ENCODE data around the gene SLC25A41. TPM values are rescaled to one million over a fixed set of nuclear protein-coding genes. Genes with fewer than 3 reads are reported as not detected.

The SLC25A41 gene
- total and polyA plus RNA-seq, 9 of the 15 experiments (the other 6 are each of a cell fraction or from before 2014, with no cell fraction given): 0.08 to 4.2 (median 1.6) TPM

DNA sequence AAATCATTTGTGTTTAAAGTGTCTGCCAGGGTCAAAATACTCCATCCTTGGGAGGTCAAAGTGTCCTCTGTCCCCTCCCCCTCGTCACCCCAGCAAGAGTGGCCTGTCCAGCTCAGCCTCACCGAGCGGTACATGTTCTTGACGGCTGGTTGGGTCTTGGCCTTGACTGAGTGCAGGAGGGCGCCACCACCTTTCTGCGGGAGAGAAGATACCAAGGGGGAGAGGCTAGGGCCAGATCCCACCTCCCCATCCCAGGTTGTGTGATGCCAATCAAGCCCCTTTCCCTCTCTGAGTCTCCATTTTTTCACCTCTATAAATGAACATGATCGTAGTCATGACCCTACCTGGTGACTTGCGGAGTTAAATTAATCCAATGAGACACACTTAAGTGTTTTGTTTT lies 36.6 kb upstream of the SLC25A41 start:
- Histone ChIP-seq H3K36me3 (ENCODE audit: control insufficient read depth, insufficient read depth, low read length) (no peaks in the 10 kb centered on the region), H3K4me3 (no peak overlapping the region), H3K9me3 (replicated peaks; ENCODE audit: control insufficient read depth, insufficient read depth, low read depth, low read length) (no peaks in the 10 kb centered on the region), H3K27ac (ENCODE audit: extremely low read depth, low read depth, low read length) (no peak overlapping the region), H3K9me1 (ENCODE audit: control insufficient read depth, insufficient read depth, low read length) (no peaks in the 10 kb centered on the region), H3K9ac (ENCODE audit: insufficient read depth in 1 of 2, low read depth in 2 of 2, low read length in 2 of 2) (no peak overlapping the region), H3K27me3 (ENCODE audit: control insufficient read depth in 2 of 2, insufficient read depth in 2 of 2, low read length in 2 of 2) (peaks cover 8 to 17% of the 10 kb centered on the region in 2 experiments; a peak in 4 of 5 replicates), H4K20me1 (replicated peaks; ENCODE audit: control insufficient read depth, insufficient read depth, low read length) (no peaks in the 10 kb centered on the region), H3K4me1 (replicated peaks in 1 of 2; ENCODE audit: control insufficient read depth in 2 of 2, insufficient read depth in 2 of 2, low read length in 2 of 2) (peaks cover 0 to 19% of the 10 kb centered on the region in 2 experiments; a peak in 3 of 5 replicates), H3K79me2 (ENCODE audit: control insufficient read depth, insufficient read depth, low read length) (no peaks in the 10 kb centered on the region), H2AFZ (ENCODE audit: low read depth, low read length) (no peak overlapping the region), H3K4me2 (ENCODE audit: insufficient read depth, low read length) (no peak overlapping the region)
- ATAC-seq: no peak; the same call in 2 of the 3 replicates
- WGBS (ENCODE audit: insufficient coverage, low coverage, missing lambda C conversion rate): 23% methylated on average over 8 of the region's 8 CpGs
- TF ChIP-seq, protein P1, sequence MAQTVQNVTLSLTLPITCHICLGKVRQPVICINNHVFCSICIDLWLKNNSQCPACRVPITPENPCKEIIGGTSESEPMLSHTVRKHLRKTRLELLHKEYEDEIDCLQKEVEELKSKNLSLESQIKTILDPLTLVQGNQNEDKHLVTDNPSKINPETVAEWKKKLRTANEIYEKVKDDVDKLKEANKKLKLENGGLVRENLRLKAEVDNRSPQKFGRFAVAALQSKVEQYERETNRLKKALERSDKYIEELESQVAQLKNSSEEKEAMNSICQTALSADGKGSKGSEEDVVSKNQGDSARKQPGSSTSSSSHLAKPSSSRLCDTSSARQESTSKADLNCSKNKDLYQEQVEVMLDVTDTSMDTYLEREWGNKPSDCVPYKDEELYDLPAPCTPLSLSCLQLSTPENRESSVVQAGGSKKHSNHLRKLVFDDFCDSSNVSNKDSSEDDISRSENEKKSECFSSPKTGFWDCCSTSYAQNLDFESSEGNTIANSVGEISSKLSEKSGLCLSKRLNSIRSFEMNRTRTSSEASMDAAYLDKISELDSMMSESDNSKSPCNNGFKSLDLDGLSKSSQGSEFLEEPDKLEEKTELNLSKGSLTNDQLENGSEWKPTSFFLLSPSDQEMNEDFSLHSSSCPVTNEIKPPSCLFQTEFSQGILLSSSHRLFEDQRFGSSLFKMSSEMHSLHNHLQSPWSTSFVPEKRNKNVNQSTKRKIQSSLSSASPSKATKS (CRISPR knock-in tag; IDR thresholded peaks at IDR 0.05): no peak
- TF ChIP-seq ZBTB33 (CRISPR knock-in tag; IDR thresholded peaks at IDR 0.05): 0 out of 2 replicates have a peak, but pooled peaks have one; percentile 31
- intact Hi-C loops (cut with micrococcal nuclease): no loop called here
- POLR2A ChIA-PET: interaction anchor here (0.5 to 1.0 kb wide), 3 partner anchors 11 to 1649 kb away, joined by 3 to 6 read pairs (median 4); no protein-coding TSS in a partner anchor
- CTCF ChIA-PET (ENCODE audit: low intra/inter-chr PET ratio): no interaction called here
- DNase-seq (ENCODE audit: extremely low read depth in 1 of 4, low spot score in 3 of 4): peak in 2 of 4 experiments; percentile 20 to 28
- FAIRE-seq: no peak
- in situ Hi-C loops (cut with MboI): no loop called here
- BruUV-seq (replicated peaks): no TSS peak
